Keratinocyte (primary cell): ENCODE results near the gene EQTN.

ENCODE experiments used
- EZH2 ChIP-seq: IDR thresholded peaks from one replicate; pipeline ENCODE4 v1.6.1; 2012; ENCODE audit warnings: inconsistent platforms, mild to moderate bottlenecking, low read length, moderate library complexity
- TF ChIP-seq, protein P1 (sequence below), 3 experiments: IDR thresholded peaks in 1 of 3; conservative IDR thresholded peaks in 1 of 3; optimal IDR thresholded peaks in 1 of 3; 2 replicates in 2 of 3; 3 replicates in 1 of 3; pipeline versions ENCODE3 to v1.5.1; 2011; ENCODE audit warnings: low read length in 3 of 3, mild to moderate bottlenecking in 3 of 3, moderate library complexity in 2 of 3, control low read depth in 1 of 3, inconsistent platforms in 1 of 3; ENCODE audit not compliant: insufficient read depth in 2 of 3; ENCODE audit errors: extremely low read depth in 1 of 3

DNA sequence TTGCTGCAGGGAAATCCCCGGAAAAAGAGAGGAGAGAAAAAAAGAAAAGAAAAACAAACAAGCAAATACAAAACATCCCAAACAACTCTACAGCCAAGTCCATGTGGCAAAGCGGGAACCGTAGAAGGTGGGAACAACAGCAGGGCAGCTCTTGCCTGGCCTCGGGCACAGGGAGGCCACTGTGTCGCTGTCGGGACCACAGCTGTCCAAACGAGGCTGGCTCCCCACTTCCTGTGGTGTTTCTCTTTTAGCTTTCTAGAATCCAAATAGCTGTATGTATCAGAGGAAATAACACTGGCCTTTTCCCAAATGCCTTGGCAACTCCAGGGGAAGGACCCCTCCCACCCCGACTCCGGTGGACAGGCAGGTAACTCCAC lies 41.6 kb upstream of the EQTN start:
- TF ChIP-seq, protein P1, sequence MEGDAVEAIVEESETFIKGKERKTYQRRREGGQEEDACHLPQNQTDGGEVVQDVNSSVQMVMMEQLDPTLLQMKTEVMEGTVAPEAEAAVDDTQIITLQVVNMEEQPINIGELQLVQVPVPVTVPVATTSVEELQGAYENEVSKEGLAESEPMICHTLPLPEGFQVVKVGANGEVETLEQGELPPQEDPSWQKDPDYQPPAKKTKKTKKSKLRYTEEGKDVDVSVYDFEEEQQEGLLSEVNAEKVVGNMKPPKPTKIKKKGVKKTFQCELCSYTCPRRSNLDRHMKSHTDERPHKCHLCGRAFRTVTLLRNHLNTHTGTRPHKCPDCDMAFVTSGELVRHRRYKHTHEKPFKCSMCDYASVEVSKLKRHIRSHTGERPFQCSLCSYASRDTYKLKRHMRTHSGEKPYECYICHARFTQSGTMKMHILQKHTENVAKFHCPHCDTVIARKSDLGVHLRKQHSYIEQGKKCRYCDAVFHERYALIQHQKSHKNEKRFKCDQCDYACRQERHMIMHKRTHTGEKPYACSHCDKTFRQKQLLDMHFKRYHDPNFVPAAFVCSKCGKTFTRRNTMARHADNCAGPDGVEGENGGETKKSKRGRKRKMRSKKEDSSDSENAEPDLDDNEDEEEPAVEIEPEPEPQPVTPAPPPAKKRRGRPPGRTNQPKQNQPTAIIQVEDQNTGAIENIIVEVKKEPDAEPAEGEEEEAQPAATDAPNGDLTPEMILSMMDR (optimal IDR thresholded peaks at IDR 0.05 in 1 of 3, IDR thresholded peaks at IDR 0.05 in 1 of 3, conservative IDR thresholded peaks at IDR 0.05 in 1 of 3; ENCODE audit: extremely low read depth in 1 of 3, insufficient read depth in 2 of 3, low read length in 3 of 3), result no peak
- no peak for TF ChIP-seq EZH2
